Tibial nerve (tissue), 3 donors: ENCODE measurements around the gene DNAJC5G.

Experiments
- CTCF ChIP-seq, 5 experiments: fragments of 200-600 bp in 3 of 5; fragments of 450-650 bp in 2 of 5; sonication (generic) in 3 of 5; IDR thresholded peaks; one replicate each; pipeline ENCODE4 v1.5.1; 2016 to 2019; ENCODE audit warnings: antibody characterized with exemption in 5 of 5, mild to moderate bottlenecking in 3 of 5, moderate library complexity in 2 of 5
- POLR2A ChIP-seq, 2 donors: fragments of 450-650 bp; IDR thresholded peaks; one replicate each; pipeline ENCODE4 v1.6.1; 2017; ENCODE audit warnings: antibody characterized with exemption in 2 of 2, mild to moderate bottlenecking in 2 of 2, moderate library complexity in 2 of 2

GRCh38 chr2:27249159-27249890 is 25.9 kb upstream of the DNAJC5G start:
- no peak for TF ChIP-seq CTCF (IDR thresholded peaks at IDR 0.05)
- TF ChIP-seq POLR2A (IDR thresholded peaks at IDR 0.05) = no peak
